Tibial nerve (tissue), 4 donors: ENCODE results near the gene CCDC78. TPM values are rescaled to one million over a fixed set of nuclear protein-coding genes. Genes with fewer than 3 reads are reported as not detected.
A peak's percentile ranks its signal among the peaks of the same experiment; 100 is the strongest.

Source experiments
- DNase-seq, 2 donors: peaks; one replicate each; pipeline ENCODE4 v3.0.0-alpha.2; 2019; ENCODE audit warnings: low spot score in 2 of 2
- H3K27ac ChIP-seq, 4 donors: fragments of 200-600 bp; sonication (generic) in 3 of 4; one replicate each; pipeline ENCODE4 v1.5.1; 2017 to 2019; ENCODE audit warnings: mild to moderate bottlenecking in 1 of 4
- H3K27me3 ChIP-seq, 2 donors: fragments of 200-600 bp; sonication (generic) in 1 of 2; one replicate each; pipeline versions ENCODE4 v1.5.1 to v1.6.0; 2017 to 2019
- H3K36me3 ChIP-seq, 3 donors: fragments of 200-600 bp; sonication (generic); one replicate each; pipeline ENCODE4 v1.5.1; 2018 to 2019
- H3K4me1 ChIP-seq, 4 donors: fragments of 200-600 bp; sonication (generic) in 3 of 4; one replicate each; pipeline ENCODE4 v1.5.1; 2017 to 2019
- H3K4me3 ChIP-seq, 4 donors: fragments of 200-600 bp; sonication (generic) in 3 of 4; one replicate each; pipeline ENCODE4 v1.5.1; 2017 to 2019; ENCODE audit warnings: mild to moderate bottlenecking in 1 of 4, moderate library complexity in 1 of 4
- H3K9me3 ChIP-seq, 4 donors: fragments of 200-600 bp; sonication (generic) in 3 of 4; one replicate each; pipeline ENCODE4 v1.5.1; 2017 to 2019
- EP300 ChIP-seq, 2 donors: sonication (generic); formaldehyde crosslinking; IDR thresholded peaks; one replicate each; pipeline ENCODE4 v1.6.1; 2017; ENCODE audit warnings: antibody characterized with exemption in 2 of 2, mild to moderate bottlenecking in 1 of 2
- POLR2A ChIP-seq, 2 donors: fragments of 450-650 bp; IDR thresholded peaks; one replicate each; pipeline ENCODE4 v1.6.1; 2017; ENCODE audit warnings: antibody characterized with exemption in 2 of 2, mild to moderate bottlenecking in 2 of 2, moderate library complexity in 2 of 2
- WGBS, 2 donors: methylation state at CpG; one replicate each; pipeline ENCODE4 v1.1.5; 2018; 5-methylcytosine and 5-hydroxymethylcytosine counted together
- total RNA-seq, 4 donors: library from RNA; depleted of rRNA; stranded (reverse); fragments of >200 nt; gene quantifications; one replicate each; pipeline ENCODE4 v1.1.0, GENCODE V29; 2016
- TF ChIP-seq, protein P1 (sequence below), 5 experiments: fragments of 200-600 bp in 3 of 5; fragments of 450-650 bp in 2 of 5; sonication (generic) in 3 of 5; IDR thresholded peaks; one replicate each; pipeline ENCODE4 v1.5.1; 2016 to 2019; ENCODE audit warnings: antibody characterized with exemption in 5 of 5, mild to moderate bottlenecking in 3 of 5, moderate library complexity in 2 of 5

CCDC78 gene
- total RNA-seq, 4 donors from 2014 or later, result 0.63 to 7.5 (median 3.0) TPM

DNA sequence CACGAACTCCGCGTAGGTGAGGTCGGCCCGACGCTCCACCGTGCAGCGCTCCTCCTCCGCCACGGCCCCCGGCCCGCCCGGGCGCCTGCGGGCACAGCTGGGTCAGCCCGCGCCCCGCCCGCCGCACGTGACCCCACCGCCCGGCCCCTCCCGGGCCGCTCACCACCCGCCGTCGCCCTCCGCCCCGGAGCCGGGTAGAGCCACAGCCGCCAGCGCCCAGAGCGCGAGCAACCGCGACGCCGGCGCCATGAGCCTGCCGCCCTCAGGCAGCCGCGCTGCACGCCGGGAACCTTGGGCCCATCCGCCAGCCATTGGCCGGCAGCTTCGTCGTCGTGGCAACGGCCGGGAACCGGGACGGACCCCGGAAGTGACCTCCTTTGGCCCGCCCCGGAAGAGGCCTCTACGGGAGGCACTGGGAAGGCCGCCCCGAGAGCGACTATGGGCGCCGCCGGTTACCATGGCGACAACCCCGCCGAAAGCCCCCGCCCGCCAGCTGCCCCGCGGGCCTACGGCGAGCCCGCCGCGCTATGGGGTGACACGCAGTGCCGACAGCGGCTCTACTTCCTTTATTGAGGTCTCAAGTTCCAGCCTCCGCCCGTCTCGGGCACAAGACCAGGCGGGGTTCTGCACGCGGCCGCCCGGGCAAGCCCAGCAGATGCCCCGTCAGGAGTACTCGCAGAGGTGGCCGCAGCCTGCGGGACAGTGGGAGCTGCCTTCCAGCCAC, 42.0 kb downstream of the CCDC78 start, which contains the start of gene JMJD8:
TSS of gene JMJD8 (minus strand) at position 264 of the 724 bp plus-strand sequence. CDS start at position 249, 15 bp downstream.
- Histone ChIP-seq H3K4me3 (peak within 1 kb of the TSS; percentile 56 to 84 (median 72)), H3K9me3 (no peaks in the 10 kb centered on the region), H3K4me1 (peaks cover 0 to 74% (median 42%) of the 10 kb centered on the region in 4 donors), H3K27me3 (no peaks in the 10 kb centered on the region), H3K27ac (peak within 1 kb of the TSS; percentile 49 to 84 (median 80)), H3K36me3 (peaks cover 0 to 53% (median 15%) of the 10 kb centered on the region in 3 donors)
- WGBS, 2 donors, result 4 to 30% methylated on average over 6 to 73 of the region's 91 CpGs
- TF ChIP-seq EP300 (IDR thresholded peaks at IDR 0.05) (peak; percentile 85), POLR2A (IDR thresholded peaks at IDR 0.05) (peak in 1 of 2 donors; percentile 39)
- TF ChIP-seq, protein P1, sequence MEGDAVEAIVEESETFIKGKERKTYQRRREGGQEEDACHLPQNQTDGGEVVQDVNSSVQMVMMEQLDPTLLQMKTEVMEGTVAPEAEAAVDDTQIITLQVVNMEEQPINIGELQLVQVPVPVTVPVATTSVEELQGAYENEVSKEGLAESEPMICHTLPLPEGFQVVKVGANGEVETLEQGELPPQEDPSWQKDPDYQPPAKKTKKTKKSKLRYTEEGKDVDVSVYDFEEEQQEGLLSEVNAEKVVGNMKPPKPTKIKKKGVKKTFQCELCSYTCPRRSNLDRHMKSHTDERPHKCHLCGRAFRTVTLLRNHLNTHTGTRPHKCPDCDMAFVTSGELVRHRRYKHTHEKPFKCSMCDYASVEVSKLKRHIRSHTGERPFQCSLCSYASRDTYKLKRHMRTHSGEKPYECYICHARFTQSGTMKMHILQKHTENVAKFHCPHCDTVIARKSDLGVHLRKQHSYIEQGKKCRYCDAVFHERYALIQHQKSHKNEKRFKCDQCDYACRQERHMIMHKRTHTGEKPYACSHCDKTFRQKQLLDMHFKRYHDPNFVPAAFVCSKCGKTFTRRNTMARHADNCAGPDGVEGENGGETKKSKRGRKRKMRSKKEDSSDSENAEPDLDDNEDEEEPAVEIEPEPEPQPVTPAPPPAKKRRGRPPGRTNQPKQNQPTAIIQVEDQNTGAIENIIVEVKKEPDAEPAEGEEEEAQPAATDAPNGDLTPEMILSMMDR (IDR thresholded peaks at IDR 0.05), result peak in 1 of 5 experiments; percentile 11
- DNase-seq, result peak; percentile 93 to 95

DNA sequence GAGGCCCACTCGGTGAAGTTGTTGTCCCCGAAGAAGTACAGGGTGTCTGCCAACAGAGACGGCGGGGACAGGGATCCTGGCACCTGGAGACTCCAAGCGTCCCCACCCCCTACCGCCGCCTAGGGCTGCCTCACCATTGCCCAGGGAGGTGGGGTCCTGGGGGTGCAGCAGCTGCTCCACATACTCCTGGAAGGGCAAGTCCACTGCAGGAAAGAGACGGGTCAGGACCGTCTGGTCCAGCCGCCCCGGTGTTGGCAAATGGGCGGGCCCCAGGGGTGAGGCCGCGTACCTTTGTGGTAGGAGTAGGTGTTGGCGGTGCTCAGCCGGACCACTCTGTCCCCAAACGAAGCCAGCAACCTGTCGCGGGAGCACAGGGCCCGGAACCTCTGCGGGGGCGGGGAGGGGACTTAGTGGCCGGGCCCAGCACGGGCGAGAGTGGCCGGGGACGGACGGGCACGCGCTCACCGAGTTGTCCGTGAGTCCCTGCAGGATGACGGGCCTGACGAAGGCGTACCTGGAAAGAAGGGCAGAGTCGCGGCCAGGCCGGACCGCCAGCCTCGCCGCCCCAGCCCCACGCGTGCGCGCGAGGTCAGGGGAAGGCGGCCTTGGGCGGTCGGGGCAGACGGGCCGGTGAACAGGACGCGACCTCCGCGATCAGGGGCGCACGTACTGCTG, 42.7 kb downstream of the CCDC78 start:
- peaks cover 0 to 53% (median 15%) of the 10 kb centered on the region in 3 donors for H3K36me3 ChIP-seq
- TF ChIP-seq POLR2A (IDR thresholded peaks at IDR 0.05) (no peak), EP300 (IDR thresholded peaks at IDR 0.05) (no peak)
- TF ChIP-seq, protein P1 (IDR thresholded peaks at IDR 0.05), result no peak
- no peaks in the 10 kb centered on the region for H3K9me3 ChIP-seq
- 17 to 43% methylated on average over 17 to 55 of the region's 57 CpGs for WGBS, 2 donors
- no peak for DNase-seq
- peak overlapping the region; percentile 56 to 84 (median 72) for H3K4me3 ChIP-seq
- no peaks in the 10 kb centered on the region for H3K27me3 ChIP-seq
- peaks cover 0 to 73% (median 39%) of the 10 kb centered on the region in 4 donors for H3K4me1 ChIP-seq
- H3K27ac ChIP-seq, result peak overlapping the region in 2 of 4 donors; percentile 76 to 84

DNA sequence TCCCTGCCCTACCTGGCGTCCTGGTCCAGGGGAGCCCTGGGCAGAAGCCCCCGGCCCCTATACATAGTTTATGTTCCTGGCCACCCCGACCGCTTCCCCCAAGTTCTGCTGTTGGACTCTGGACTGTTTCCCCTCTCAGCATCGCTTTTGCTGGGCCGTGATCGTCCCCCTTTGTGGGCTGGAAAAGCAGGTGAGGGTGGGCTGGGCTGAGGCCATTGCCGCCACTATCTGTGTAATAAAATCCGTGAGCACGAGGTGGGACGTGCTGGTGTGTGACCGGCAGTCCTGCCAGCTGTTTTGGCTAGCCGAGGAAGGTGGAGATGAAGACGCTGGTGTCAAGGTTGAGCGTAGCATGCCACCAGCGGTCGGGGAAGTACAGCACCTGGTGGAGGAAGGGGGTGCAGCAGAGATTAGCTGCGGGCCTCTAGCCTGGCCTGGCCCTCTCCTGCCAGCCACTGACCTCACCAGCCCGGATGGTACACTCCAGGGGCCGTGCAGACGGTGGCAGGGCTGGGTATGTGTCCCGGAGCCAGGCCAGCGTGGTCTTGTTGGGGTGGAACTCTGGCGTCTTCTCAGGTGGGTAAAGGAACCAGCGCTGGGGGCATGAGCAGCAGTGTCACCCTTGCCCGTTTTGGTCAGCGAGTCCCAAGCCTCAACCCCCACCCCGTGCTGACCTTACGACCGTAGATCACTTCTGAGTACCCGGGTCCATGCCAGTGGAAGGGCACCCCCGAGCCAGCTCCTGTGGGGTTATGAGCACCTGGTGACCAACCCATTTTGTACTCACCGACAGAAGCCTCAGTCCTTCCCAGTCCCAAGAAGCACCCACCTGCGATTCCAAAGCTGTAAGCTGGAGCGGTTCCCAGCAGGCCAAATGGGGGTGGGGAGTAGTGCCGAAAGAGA, 43.5 kb downstream of the CCDC78 start:
- Histone ChIP-seq H3K4me3 (no peak overlapping the region), H3K27ac (no peak overlapping the region), H3K36me3 (peaks cover 0 to 49% (median 15%) of the 10 kb centered on the region in 3 donors), H3K4me1 (peaks cover 0 to 65% (median 41%) of the 10 kb centered on the region in 4 donors), H3K27me3 (no peaks in the 10 kb centered on the region), H3K9me3 (no peaks in the 10 kb centered on the region)
- no peak for DNase-seq
- TF ChIP-seq, protein P1 (IDR thresholded peaks at IDR 0.05), result no peak
- TF ChIP-seq EP300 (IDR thresholded peaks at IDR 0.05) (no peak), POLR2A (IDR thresholded peaks at IDR 0.05) (no peak)
- WGBS, 2 donors, result 82 to 85% methylated on average over 34 to 36 of the region's 36 CpGs

DNA sequence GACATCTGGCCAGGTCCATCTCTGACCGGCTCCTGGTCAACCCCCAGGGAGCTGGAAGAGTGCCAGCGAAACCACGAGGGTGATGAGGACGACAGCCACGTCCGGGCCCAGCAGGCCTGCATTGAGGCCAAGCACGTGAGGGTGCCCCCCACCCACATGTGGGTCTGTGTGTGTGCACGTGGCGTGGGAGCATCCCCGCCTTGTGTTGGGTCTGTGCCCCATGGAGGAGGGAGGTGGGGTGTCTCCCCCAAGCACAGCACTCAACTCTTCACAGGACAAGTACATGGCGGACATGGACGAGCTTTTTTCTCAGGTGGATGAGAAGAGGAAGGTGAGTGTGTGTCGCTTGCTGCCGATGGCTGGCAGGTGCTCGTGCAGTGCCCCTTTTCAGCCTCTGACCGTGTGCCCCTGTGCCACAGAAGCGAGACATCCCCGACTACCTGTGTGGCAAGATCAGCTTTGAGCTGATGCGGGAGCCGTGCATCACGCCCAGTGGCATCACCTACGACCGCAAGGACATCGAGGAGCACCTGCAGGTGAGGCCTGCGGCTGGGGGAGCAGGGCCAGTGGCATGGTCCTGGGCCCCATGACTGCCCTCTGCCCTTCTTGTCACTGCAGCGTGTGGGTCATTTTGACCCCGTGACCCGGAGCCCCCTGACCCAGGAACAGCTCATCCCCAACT, 44.4 kb downstream of the CCDC78 start:
- 78 to 83% methylated on average over 7 to 28 of the region's 28 CpGs for WGBS, 2 donors
- Histone ChIP-seq H3K4me1 (peaks cover 0 to 65% (median 41%) of the 10 kb centered on the region in 4 donors), H3K27ac (no peak overlapping the region), H3K36me3 (peaks cover 0 to 40% (median 15%) of the 10 kb centered on the region in 3 donors), H3K27me3 (no peaks in the 10 kb centered on the region), H3K4me3 (no peak overlapping the region), H3K9me3 (no peaks in the 10 kb centered on the region)
- DNase-seq, result no peak
- TF ChIP-seq EP300 (IDR thresholded peaks at IDR 0.05) (no peak), POLR2A (IDR thresholded peaks at IDR 0.05) (no peak)
- TF ChIP-seq, protein P1 (IDR thresholded peaks at IDR 0.05), result no peak
